22Rv1 (cell line): Measurements from ENCODE around the gene TMTC2.

Experiments
- CTCF ChIP-seq: fragments of 450-650 bp; IDR thresholded peaks from 2 replicates; pipeline ENCODE4 v1.5.1; 2017; ENCODE audit warnings: mild to moderate bottlenecking
- ZFX ChIP-seq: fragments of 450-650 bp; IDR thresholded peaks from 2 replicates; pipeline ENCODE4 v1.6.1; 2017; ENCODE audit warnings: antibody characterized with exemption, borderline replicate concordance

- TF ChIP-seq CTCF = no peak
- TF ChIP-seq ZFX = no peak
Observed at GRCh38 chr12:82886671-82887340, 200.1 kb downstream of the TMTC2 start.
